Measurements from ENCODE around the gene ACD. TPM values are rescaled to one million over a fixed set of nuclear protein-coding genes. Genes with fewer than 3 reads are reported as not detected.

The ACD gene
- total and polyA plus RNA-seq, 2 of the 8 experiments (the other 6 are each of a cell fraction or from before 2014, with no cell fraction given), result 34.8 to 58.0 TPM

DNA sequence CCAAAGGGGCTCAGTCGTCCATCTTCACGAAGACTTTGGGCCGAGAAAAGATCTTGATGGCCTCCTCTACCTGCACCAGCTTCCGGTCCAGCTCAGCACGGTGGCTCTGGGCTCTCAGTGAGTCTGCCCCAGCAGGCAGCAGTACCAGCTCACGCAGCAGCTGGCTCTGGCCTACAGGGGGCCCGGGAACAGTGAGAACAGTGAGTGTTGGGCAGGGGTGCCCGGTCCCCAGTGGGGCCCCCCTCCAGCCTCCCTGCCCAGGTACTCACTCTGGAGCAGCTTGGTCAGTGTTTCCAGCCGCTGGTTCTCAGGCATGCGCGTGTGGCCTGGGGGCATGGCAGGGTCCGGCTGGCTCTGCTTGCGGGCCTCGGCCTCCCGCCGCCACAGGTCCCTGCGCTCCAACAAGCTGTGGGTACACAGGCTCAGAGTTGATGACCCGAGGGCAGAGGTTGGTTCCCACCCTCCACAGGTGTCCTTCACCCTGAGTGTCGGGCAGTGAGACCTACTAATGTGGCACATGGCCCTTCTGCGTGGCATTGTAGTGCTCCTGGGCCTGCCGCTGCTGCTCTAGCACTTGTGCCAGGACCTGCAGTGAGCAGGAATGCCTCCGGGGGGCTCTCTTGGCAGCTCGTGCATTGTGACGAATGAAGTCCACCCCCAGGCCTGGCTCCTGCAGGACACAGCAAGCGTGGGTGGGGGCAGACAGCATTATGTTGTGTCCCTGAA lies 3.3 kb upstream of the ACD start:
- ChIA-PET CTCF (ENCODE audit: partially characterized antibody) (interaction anchor here (0.5 to 13.7 kb wide), 58 partner anchors 11 to 431 kb away, joined by 3 to 202 read pairs (median 4); partner anchors contain the start of genes ATP6V0D1, CARMIL2, CTCF and NRN1L), POLR2A (ENCODE audit: partially characterized antibody) (interaction anchor here (1.4 to 2.0 kb wide), 5 partner anchors 11 to 221 kb away, joined by 3 to 6 read pairs (median 4); partner anchors contain the start of gene NRN1L)
- H3K9ac ChIP-seq (replicated peaks in 1 of 4; ENCODE audit: extremely low read depth in 1 of 4, low read depth in 3 of 4, low read length in 3 of 4), result no peak overlapping the region
- H2BK120ac ChIP-seq (replicated peaks; ENCODE audit: low read depth, low read length), result no peak overlapping the region
- DNase-seq (ENCODE audit: low read depth in 1 of 2, low spot score in 2 of 2), result peak in 1 of 2 experiments; percentile 88
- H4K5ac ChIP-seq (ENCODE audit: insufficient read length, low read depth, low read length), result no peak overlapping the region
- no peaks in the 10 kb centered on the region for H3K79me1 ChIP-seq (ENCODE audit: low read depth, low read length)
- no peaks in the 10 kb centered on the region for H3K79me2 ChIP-seq (ENCODE audit: control insufficient read depth in 1 of 2, insufficient read depth in 2 of 2, low read length in 2 of 2)
- no peak overlapping the region for H3K27ac ChIP-seq (ENCODE audit: low read depth, low read length)
- H4K8ac ChIP-seq (ENCODE audit: extremely low read depth, insufficient read depth, low read length), result no peak overlapping the region; the same call in 1 of the 2 replicates
- peaks cover 27% of the 10 kb centered on the region for H3K23me2 ChIP-seq (ENCODE audit: low read depth, low read length)
- no peaks in the 10 kb centered on the region for H3K9me3 ChIP-seq (ENCODE audit: insufficient read depth in 2 of 2, low read depth in 1 of 2, low read length in 1 of 2)
- no peak overlapping the region for H3K56ac ChIP-seq (replicated peaks; ENCODE audit: insufficient read length, low read depth, low read length)
- peaks cover 0 to 33% (median 20%) of the 10 kb centered on the region in 4 experiments; a peak in 5 of 7 replicates for H3K4me1 ChIP-seq (replicated peaks in 1 of 4; ENCODE audit: control insufficient read depth in 3 of 4, insufficient read depth in 4 of 4, low read length in 3 of 4)
- no peak overlapping the region for H3K18ac ChIP-seq (ENCODE audit: extremely low read depth, low read length)
- no peaks in the 10 kb centered on the region for H3K36me3 ChIP-seq (ENCODE audit: control insufficient read depth in 2 of 4, insufficient read depth in 4 of 4, low read length in 3 of 4)
- H4K91ac ChIP-seq (replicated peaks; ENCODE audit: insufficient read length, low read length), result no peak overlapping the region
- no peak overlapping the region for H2BK20ac ChIP-seq (ENCODE audit: low read length)
- peaks cover 0 to 3% (median under 1%) of the 10 kb centered on the region in 4 experiments; a peak in 2 of 7 replicates for H3K27me3 ChIP-seq (replicated peaks in 1 of 4; ENCODE audit: control insufficient read depth in 3 of 4, extremely low read depth in 1 of 4, insufficient read depth in 3 of 4, low read length in 3 of 4)
- WGBS, 2 experiments (ENCODE audit: extremely low coverage in 1 of 2, insufficient coverage in 1 of 2, insufficient read length in 1 of 2, insufficient replicate concordance in 2 of 2, low coverage in 1 of 2, low lambda C conversion rate in 2 of 2, missing lambda C conversion rate in 1 of 2), result 74% methylated on average over 25 of the region's 25 CpGs; no CpG with 5 or more reads in 1 of the 2 experiments
- no peak for FAIRE-seq
- no peak overlapping the region for H3K4me3 ChIP-seq (ENCODE audit: extremely low read depth in 1 of 4, insufficient read depth in 2 of 4, low read depth in 3 of 4, low read length in 4 of 4)
- H4K20me1 ChIP-seq (replicated peaks in 1 of 2; ENCODE audit: control insufficient read depth in 1 of 2, insufficient read depth in 2 of 2, low read length in 2 of 2), result peaks cover 5 to 8% of the 10 kb centered on the region in 2 experiments
- H3K4me2 ChIP-seq (ENCODE audit: insufficient read depth in 1 of 2, low read depth in 2 of 2, low read length in 2 of 2), result no peak overlapping the region
- no peak overlapping the region for H2BK5ac ChIP-seq (ENCODE audit: low read depth, low read length)
- H2AFZ ChIP-seq (ENCODE audit: low read length), result no peak overlapping the region
- H2BK15ac ChIP-seq (ENCODE audit: low read length), result no peak overlapping the region
- no peak overlapping the region for H2AK5ac ChIP-seq (ENCODE audit: low read depth, low read length)
- H3K23ac ChIP-seq (ENCODE audit: insufficient read length), result no peak overlapping the region
- H3K4ac ChIP-seq (replicated peaks; ENCODE audit: insufficient read length, low read depth, low read length), result no peak overlapping the region
- H3K14ac ChIP-seq (ENCODE audit: insufficient read length), result no peak overlapping the region
- peak overlapping the region; percentile 80; the same call in 1 of the 2 replicates for H2BK12ac ChIP-seq (ENCODE audit: low read depth, low read length)
- TF ChIP-seq, protein P1, sequence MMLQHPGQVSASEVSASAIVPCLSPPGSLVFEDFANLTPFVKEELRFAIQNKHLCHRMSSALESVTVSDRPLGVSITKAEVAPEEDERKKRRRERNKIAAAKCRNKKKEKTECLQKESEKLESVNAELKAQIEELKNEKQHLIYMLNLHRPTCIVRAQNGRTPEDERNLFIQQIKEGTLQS (IDR thresholded peaks at IDR 0.05; ENCODE audit: insufficient read depth, low read depth, low read length), result no peak
- no peak for TF ChIP-seq KDM4A (IDR thresholded peaks at IDR 0.05; ENCODE audit: low read depth, low read length, severe bottlenecking)
- TF ChIP-seq HDAC2 (IDR thresholded peaks at IDR 0.05; ENCODE audit: borderline replicate concordance in 1 of 2, low read depth in 2 of 2, low read length in 2 of 2), result no peak
- no peak for TF ChIP-seq RNF2 (IDR thresholded peaks at IDR 0.05; ENCODE audit: borderline replicate concordance, low read depth, low read length, missing control alignments, poor library complexity, severe bottlenecking)
- TF ChIP-seq SP4 (IDR thresholded peaks at IDR 0.05; ENCODE audit: low read length), result no peak
- TF ChIP-seq TEAD4 (IDR thresholded peaks at IDR 0.05; ENCODE audit: low read depth, low read length), result peak; percentile 46; the same call in 1 of the 2 replicates
- TF ChIP-seq KDM1A (IDR thresholded peaks at IDR 0.05; ENCODE audit: borderline replicate concordance, low read length), result no peak
- TF ChIP-seq RBBP5 (IDR thresholded peaks at IDR 0.05; ENCODE audit: borderline replicate concordance, low read depth, low read length), result no peak
- no peak for TF ChIP-seq SRF (IDR thresholded peaks at IDR 0.05; ENCODE audit: low read depth, low read length)
- no peak for TF ChIP-seq CHD2 (IDR thresholded peaks at IDR 0.05; ENCODE audit: low read length)
- TF ChIP-seq SIX5 (IDR thresholded peaks at IDR 0.05; ENCODE audit: low read depth, low read length), result no peak
